ENCODE measurements around the gene ZNF277.

Gene ZNF277

GRCh38 chr7:112331492-112331891 lies 125.0 kb downstream of the ZNF277 start:
- FAIRE-seq (no peak), DNase-seq (ENCODE audit: extremely low spot score, insufficient read length, low read depth) (no peak)

- no peak for FAIRE-seq
- no peak for DNase-seq (ENCODE audit: extremely low spot score, insufficient read length, low read depth)
Observed at GRCh38 chr7:112334366-112334765, 127.9 kb downstream of the ZNF277 start.

- DNase-seq (ENCODE audit: extremely low spot score, insufficient read length, low read depth) (no peak), FAIRE-seq (no peak)
Observed at GRCh38 chr7:112336261-112336660, 129.8 kb downstream of the ZNF277 start.

GRCh38 chr7:112336936-112337576 lies 130.6 kb downstream of the ZNF277 start:
- DNase-seq (ENCODE audit: extremely low spot score, insufficient read length, low read depth): no peak
- FAIRE-seq: no peak

GRCh38 chr7:112337892-112338291 lies 131.4 kb downstream of the ZNF277 start:
- DNase-seq (ENCODE audit: extremely low spot score, insufficient read length, low read depth): no peak
- FAIRE-seq: no peak

GRCh38 chr7:112338786-112339185 lies 132.3 kb downstream of the ZNF277 start:
- no peak for FAIRE-seq

GRCh38 chr7:112341464-112341863 lies 135.0 kb downstream of the ZNF277 start:
- FAIRE-seq (no peak), DNase-seq (ENCODE audit: extremely low spot score, insufficient read length, low read depth) (no peak)

More at GRCh38 chr7:112338786-112339185, 132.3 kb downstream of the ZNF277 start:
- no peak for DNase-seq (ENCODE audit: extremely low spot score, insufficient read length, low read depth)

GRCh38 chr7:112346381-112347060 lies 140.0 kb downstream of the ZNF277 start:
- DNase-seq (ENCODE audit: extremely low spot score, insufficient read length, low read depth) (no peak), FAIRE-seq (no peak)

- FAIRE-seq: no peak
- DNase-seq (ENCODE audit: extremely low spot score, insufficient read length, low read depth): no peak
Observed at GRCh38 chr7:112347088-112347487, 140.6 kb downstream of the ZNF277 start.

- no peak for DNase-seq (ENCODE audit: extremely low spot score, insufficient read length, low read depth)
- FAIRE-seq: no peak
Observed at GRCh38 chr7:112350585-112350984, 144.1 kb downstream of the ZNF277 start.

- DNase-seq (ENCODE audit: extremely low spot score, insufficient read length, low read depth) (no peak), FAIRE-seq (no peak)
Observed at GRCh38 chr7:112356596-112356995, 150.1 kb downstream of the ZNF277 start.

- FAIRE-seq: no peak
- DNase-seq (ENCODE audit: extremely low spot score, insufficient read length, low read depth): no peak
Observed at GRCh38 chr7:112357136-112357535, 150.6 kb downstream of the ZNF277 start.

- DNase-seq (ENCODE audit: extremely low spot score, insufficient read length, low read depth) (no peak), FAIRE-seq (no peak)
Observed at GRCh38 chr7:112358513-112358912, 152.0 kb downstream of the ZNF277 start.

GRCh38 chr7:112359086-112359485 lies 152.6 kb downstream of the ZNF277 start:
- FAIRE-seq (no peak), DNase-seq (ENCODE audit: extremely low spot score, insufficient read length, low read depth) (no peak)

- FAIRE-seq (no peak), DNase-seq (ENCODE audit: extremely low spot score, insufficient read length, low read depth) (no peak)
Observed at GRCh38 chr7:112360681-112361080, 154.2 kb downstream of the ZNF277 start.

GRCh38 chr7:112361154-112361553 lies 154.7 kb downstream of the ZNF277 start:
- FAIRE-seq: no peak
- no peak for DNase-seq (ENCODE audit: extremely low spot score, insufficient read length, low read depth)

- FAIRE-seq (no peak), DNase-seq (ENCODE audit: extremely low spot score, insufficient read length, low read depth) (no peak)
Observed at GRCh38 chr7:112362053-112362650, 155.7 kb downstream of the ZNF277 start.

GRCh38 chr7:112362731-112363131 lies 156.2 kb downstream of the ZNF277 start:
- DNase-seq (ENCODE audit: extremely low spot score, insufficient read length, low read depth) (no peak), FAIRE-seq (no peak)

GRCh38 chr7:112364388-112364787 lies 157.9 kb downstream of the ZNF277 start:
- DNase-seq (ENCODE audit: extremely low spot score, insufficient read length, low read depth) (no peak), FAIRE-seq (no peak)

GRCh38 chr7:112365551-112365950 lies 159.1 kb downstream of the ZNF277 start:
- no peak for FAIRE-seq
- no peak for DNase-seq (ENCODE audit: extremely low spot score, insufficient read length, low read depth)

GRCh38 chr7:112366886-112367285 lies 160.4 kb downstream of the ZNF277 start:
- no peak for FAIRE-seq
- DNase-seq (ENCODE audit: extremely low spot score, insufficient read length, low read depth): no peak
